HG03457 (cell line): ENCODE results near the gene YLPM1.
A peak's percentile ranks its signal among the peaks of the same experiment; 100 is the strongest.

Experiments
- ATAC-seq: cut with Tn5 transposase; IDR thresholded peaks from one replicate; pipeline ENCODE4 v1.9.1; 2021; ENCODE audit warnings: moderate number of reproducible peaks; ENCODE audit not compliant: unreplicated experiment

Gene YLPM1

GRCh38 chr14:74866708-74867389 lies 103.7 kb downstream of the YLPM1 start:
- no peak for ATAC-seq

GRCh38 chr14:74867673-74868072 lies 104.6 kb downstream of the YLPM1 start:
- no peak for ATAC-seq

- ATAC-seq, result no peak
Observed at GRCh38 chr14:74868739-74869138, 105.6 kb downstream of the YLPM1 start.

GRCh38 chr14:74871819-74872218 lies 108.7 kb downstream of the YLPM1 start:
- ATAC-seq, result no peak

- ATAC-seq, result no peak
Observed at GRCh38 chr14:74875204-74875603, 112.1 kb downstream of the YLPM1 start.

- ATAC-seq, result no peak
Observed at GRCh38 chr14:74875941-74876913, 113.1 kb downstream of the YLPM1 start, which contains the start of gene PROX2. Gene PROX2, minus strand, starts transcription at chr14:74876145. Its CDS starts 12,311 bp downstream, at chr14:74863834.

GRCh38 chr14:74879427-74880182 lies 116.5 kb downstream of the YLPM1 start:
- ATAC-seq, result no peak

GRCh38 chr14:74881431-74882102 lies 118.5 kb downstream of the YLPM1 start, which contains the start of gene DLST:
Gene DLST, plus strand, starts transcription at chr14:74881916. Its CDS starts 38 bp downstream, at chr14:74881954.
- ATAC-seq, result peak; percentile 67

GRCh38 chr14:74882103-74882920 lies 119.2 kb downstream of the YLPM1 start:
- ATAC-seq, result peak; percentile 35
